T47D (cell line): Measurements from ENCODE around the gene ELAVL1.

Experiments used
- DNase-seq, 2 experiments: peaks; one replicate each; pipeline versions ENCODE4 v3.0.0 to v3.0.0-alpha.2; 2011 to 2012; ENCODE audit warnings: low read depth in 1 of 2, low spot score in 1 of 2
- JUND ChIP-seq: IDR thresholded peaks from 2 replicates; pipeline ENCODE4 v1.6.1; 2012; ENCODE audit warnings: low read depth
- in situ Hi-C: cut with HindIII; loops from 2 replicates; pipeline ENCODE4 v1.10.0; 2016; ENCODE audit warnings: low sequenced_read_pairs, low pct_unique_long_range_greater_than_20kb

Gene ELAVL1

DNA sequence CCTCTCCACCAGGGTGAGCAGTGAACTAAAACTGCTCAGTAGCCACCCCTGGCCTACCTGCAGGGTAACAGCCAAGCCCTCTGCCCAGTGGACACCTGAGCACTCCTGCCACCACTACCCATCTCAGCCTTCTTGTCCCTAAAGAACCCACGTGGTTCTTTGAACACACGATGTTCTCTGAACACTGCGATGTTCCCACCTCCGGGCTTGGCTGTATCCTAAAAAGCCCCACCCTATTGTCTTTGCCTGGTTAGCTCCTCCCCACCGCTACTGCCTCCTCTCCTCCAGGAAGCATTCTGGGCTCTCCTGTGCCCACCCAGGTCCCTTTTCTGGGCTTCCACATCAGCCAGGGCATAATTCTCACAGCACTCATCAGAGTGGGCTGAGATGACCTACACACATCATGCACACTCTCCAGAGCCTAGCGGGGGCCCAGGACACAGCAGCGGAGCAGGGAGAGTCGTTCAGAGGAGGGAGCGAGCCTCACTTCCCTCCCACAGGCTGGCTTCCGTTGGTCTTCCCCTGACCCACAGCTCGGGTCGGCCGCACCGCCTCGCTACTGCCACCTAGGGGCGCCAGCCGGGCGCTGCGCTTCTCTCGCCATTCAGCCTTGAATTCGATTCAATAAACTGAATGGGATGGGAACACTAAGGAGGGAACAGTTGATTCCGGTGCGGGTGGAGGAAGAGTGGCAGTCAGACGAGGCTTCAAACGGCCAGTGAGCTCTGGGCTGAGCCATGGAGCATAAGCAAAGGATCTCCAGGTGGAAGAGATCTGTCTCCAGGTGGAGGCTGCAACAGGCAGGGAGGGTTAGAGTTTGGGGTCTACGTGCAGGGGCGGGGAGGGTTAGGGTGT lies 3.2 kb downstream of the ELAVL1 start:
- peak; percentile 31 to 77 for DNase-seq
- TF ChIP-seq JUND: no peak
- in situ Hi-C loops: no loop called here

DNA sequence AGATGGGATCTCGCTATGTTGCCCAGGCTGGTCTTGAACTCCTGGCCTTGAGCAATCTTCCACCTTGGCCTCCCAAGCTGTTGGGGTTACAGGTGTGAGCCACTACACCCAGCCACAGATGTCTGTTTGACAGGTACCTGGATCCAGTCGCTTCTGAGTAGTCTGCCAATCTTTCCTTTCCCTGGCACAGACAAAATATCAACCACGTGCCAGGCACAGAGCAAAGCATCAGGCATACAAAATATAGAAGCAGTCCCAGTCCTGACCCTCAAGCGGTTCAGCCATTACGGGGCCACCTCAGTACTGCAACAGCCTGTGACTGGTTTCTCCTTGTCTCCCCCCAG lies 3.8 kb downstream of the ELAVL1 start:
- TF ChIP-seq JUND: no peak
- DNase-seq: no peak
- in situ Hi-C loops: no loop called here

DNA sequence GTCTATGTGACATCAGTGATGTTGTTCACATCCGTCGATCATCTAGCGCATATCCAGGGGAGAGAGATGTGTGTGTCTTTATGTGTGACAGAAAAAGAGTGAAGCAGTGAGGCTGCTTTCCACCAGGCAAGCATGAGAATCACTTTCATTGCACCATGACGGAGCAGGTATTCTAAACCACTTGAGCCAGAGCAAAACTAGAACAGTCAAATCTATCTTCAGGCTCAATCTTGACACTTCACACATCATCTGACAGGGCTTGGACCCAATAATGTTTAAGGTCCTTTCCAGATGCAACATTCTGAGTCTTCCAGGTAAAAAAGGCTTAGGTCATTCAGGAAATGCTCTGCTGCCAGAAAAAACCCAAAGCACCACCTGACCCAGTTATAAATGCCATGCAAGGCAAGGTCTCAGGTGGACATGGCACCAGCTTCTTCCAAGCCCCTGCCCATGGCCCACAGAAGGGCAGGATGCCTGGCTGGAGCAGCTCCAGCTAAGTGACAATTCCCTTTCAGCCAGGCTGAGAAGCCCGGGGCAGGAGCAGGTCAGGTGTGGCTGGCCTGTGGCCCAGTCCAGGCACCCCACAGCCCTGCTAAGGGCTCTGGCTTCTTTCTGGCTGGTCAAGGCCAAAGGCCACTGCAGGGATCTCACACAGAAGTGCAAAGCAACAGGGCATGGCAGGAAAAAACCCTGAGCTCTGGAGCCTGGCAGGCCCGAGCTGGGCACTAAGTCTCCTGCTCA lies 5.0 kb downstream of the ELAVL1 start:
- no peak for DNase-seq
- in situ Hi-C loops: no loop called here
- no peak for TF ChIP-seq JUND

DNA sequence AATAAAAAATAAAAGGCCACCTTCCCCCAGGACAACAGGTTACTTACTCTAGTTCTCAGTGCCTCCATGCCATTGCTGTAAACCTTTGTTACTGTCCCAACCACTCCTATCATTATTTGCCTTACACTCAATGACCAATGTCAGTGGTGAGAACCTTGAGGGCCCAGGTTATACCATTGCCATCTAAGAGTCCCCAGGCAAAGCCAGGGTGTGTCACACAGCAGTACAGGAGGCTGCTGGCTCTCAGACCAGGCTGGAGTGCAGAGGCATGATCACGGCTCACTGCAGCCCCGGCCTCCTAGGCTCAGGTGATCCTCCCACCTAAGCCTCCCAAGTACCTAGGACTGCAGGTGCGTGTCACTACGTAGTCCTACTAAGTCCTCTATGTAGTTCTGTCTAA lies 6.1 kb downstream of the ELAVL1 start:
- no peak for TF ChIP-seq JUND
- no peak for DNase-seq
- in situ Hi-C loops: no loop called here

DNA sequence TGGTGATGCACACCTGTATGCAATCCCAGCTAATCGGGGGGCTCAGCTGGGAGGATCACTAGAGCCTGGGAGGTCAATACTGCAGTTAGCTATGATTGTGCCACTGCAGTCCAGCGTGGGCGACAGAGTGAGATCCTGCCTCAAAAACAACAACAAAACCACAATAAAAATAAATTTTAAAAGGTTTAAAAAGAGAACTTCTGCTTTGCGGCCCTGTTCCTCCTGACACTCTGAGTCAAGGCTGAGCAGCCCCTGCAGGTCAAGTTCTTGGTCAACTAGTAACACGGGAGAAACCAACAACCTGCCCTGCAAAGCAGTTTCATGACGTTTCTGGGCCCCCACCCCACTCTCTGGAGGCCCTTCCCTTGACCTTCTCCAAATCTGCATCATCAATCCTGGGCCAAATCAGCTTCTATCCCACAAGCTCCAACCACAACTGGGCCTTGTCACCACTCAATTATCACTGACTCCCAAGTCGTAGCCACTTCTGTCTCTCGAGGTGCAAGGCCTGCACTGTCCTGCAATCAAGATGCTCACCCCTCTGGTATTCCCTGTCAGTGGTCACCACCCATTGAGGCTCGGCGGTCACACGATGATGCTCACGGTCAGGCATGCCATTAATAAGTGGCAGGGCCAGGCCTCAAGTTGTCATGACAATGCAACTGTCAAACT lies 7.5 kb downstream of the ELAVL1 start:
- no peak for DNase-seq
- no peak for TF ChIP-seq JUND
- in situ Hi-C loops: no loop called here

DNA sequence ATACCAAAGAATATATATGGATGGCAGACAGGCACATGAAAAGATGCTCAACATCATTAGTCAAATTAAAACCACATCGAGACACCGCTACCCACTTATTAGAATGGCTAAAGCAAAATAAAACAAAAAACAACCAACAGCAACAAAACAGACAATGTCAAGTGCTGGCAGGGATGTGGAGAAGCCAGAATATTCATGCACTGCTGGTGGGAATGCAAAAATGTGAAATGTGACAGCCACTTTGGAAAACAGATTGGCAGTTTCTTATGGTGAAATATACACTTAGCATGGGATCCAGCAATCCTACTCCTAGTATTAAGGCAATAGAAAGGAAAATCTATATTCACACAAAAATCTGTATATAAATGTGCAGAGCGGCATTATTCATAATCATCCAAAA lies 8.6 kb downstream of the ELAVL1 start:
- no peak for TF ChIP-seq JUND
- in situ Hi-C loops: no loop called here
- no peak for DNase-seq

DNA sequence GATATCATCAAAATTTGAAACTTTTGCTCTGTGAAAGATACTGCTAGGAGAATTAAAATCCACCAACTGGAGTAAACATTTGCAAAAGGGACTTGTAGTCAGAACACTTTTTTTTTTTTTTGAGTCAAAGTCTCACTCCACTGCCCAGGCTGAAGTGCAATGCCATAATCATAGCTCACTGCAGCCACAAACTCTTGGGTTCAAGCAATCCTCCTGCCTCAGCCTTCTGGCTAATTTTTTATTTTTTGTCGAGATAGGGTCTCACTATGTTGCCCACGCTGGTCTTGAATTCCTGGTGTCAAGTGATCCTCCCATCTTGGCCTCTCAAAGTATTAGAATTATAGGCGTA lies 9.7 kb downstream of the ELAVL1 start:
- DNase-seq: no peak
- in situ Hi-C loops: no loop called here
- TF ChIP-seq JUND: no peak

DNA sequence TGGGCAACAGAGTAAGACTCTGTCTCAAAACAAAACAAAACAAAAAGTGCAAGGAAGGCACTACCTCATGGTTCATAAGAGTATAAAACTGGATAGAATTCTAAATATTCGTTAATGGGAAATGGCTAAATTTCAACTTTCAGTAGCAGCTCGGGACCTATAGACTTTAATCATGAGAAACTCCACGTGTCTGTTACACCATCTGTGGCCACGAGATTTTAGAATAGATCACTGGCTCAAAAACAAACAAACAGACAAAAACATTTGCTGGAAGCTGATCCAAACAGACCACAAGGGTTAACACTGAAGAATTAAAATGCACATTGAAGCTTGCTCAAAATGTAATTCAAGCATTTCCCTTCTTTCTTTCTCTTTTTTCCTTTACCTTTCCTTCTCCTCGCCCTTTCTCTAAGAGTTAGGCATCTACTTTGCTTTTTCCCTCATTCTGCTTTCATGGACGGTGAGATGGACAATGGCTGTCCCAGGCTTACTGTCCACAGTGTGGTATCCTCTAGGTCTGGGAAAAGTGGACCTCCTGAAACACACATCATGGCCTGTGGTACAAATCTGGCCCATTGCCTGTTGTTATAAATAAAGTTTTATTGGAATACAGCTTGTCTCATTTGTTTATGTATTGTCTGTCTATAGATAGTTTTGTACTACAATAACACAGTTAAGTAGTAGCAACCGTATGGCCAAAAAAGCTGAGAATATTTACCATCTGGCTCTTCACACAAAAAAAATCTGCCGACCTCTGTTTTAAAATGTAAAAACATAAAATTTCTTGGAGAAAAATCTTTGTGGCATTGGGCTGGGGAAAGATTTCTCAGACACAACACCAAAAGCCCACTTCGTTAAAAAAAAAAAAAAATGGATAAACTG lies 10.3 kb downstream of the ELAVL1 start:
- DNase-seq: no peak
- no peak for TF ChIP-seq JUND
- in situ Hi-C loops: no loop called here

DNA sequence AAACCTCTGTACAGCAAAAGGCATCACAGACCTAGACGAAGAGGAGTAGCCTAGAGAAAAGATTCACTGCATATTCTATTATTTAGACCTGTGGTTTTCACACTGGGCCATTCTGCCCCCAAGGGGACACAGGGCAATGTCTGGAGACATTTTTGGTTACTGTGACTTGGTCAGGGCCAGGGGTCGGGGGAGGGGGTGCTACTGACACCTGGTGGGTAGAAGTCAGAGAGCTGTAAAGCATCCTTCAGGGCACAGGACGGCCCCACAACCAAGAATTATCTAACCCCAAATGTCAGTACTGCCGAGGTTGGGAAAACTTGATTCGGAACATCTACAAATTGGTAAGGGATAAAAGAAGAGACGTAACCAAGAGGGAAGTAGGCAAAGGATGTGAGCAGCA lies 11.3 kb downstream of the ELAVL1 start:
- in situ Hi-C loops: no loop called here
- TF ChIP-seq JUND: no peak

DNA sequence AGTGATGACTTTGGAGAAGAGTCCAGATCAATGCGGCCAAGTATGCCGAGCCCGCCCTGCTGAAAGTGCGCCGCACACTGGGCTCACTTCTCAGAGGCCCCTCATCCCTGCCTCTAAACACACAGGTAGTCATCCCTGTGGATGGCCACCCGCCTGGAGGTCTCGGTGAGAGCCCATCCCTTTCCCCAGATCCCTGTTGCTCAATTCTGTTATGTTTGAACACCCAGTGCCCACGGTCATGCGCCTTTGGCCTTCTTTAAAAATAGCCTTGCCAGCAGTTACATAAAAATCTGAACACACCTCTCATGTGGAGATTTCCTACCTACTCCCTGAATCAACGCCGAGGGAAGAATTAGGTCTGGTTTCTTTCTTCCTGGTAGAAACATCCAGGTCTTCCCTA lies 11.9 kb downstream of the ELAVL1 start:
- no peak for TF ChIP-seq JUND
- in situ Hi-C loops: no loop called here
- peak in 1 of 2 experiments; percentile 32 for DNase-seq

More for the DNA sequence above, 11.3 kb downstream of the ELAVL1 start:
- no peak for DNase-seq

DNA sequence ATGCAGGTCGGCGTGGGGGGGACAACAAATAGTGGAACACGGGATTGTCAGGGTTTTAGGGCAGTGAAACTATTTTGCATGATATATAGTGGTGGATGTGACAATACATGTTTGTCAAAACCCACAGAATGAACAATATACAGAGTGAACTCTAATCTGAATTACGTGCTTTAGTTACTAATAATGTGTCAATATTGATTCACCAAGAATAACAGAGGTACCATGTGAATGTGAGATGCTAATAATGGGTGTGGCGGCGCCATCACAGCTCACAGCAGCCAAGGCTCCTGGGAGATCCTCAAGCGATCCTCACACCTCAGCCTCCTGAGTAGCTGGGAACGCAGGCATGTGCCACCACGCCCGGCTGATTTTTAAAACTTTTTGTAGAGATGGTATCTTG lies 12.9 kb downstream of the ELAVL1 start:
- DNase-seq: no peak
- TF ChIP-seq JUND: no peak
- in situ Hi-C loops: no loop called here

DNA sequence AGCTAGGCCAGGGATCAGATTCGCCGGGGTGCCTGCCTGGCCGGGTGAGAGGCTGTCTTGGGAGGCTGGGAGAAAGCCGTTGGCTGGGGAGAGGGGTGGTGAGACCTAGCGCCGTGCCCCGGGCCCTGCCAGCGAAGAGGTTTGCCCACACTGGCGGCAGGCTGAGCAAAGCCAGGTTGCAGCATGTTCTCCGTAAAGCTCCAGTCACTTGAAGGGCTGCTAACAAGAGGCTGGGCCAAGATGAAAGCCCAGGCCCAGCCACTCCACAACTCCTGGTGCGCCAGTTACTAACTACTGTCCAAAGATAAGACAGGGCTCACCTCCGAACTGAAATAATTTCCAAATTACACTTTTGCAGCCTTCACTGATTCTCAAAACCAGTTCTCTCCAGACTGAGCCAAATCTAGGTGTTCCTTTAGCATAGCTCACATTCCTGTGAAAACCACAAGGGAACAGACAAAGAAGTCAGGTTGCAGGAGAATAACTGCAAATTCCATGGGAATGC lies 16.3 kb downstream of the ELAVL1 start:
- TF ChIP-seq JUND: no peak
- in situ Hi-C loops: no loop called here
- peak in 1 of 2 experiments; percentile 78 for DNase-seq

DNA sequence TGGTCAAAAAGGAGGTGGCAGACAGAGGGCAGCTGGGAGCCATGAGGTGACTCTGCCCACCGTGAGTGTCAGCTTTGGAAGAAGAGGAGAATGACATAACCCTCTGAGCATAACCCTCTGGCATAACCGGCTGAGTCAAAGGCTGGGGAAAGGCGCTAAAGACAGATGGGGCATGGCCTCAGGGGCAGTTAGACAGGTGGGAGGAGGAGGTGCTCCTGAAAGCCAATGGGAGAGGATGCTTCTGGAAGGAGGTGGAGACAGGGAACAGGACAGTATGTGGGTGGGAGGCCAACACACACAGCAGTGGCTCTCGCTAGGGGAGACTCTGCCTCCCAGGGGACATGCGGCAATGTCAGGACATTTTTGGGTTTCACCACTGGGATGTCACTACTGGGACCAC lies 17.1 kb downstream of the ELAVL1 start:
- DNase-seq: peak in 1 of 2 experiments; percentile 64

More for the DNA sequence above, 17.1 kb downstream of the ELAVL1 start:
- in situ Hi-C loops: no loop called here
- no peak for TF ChIP-seq JUND
